ENCODE measurements around the gene CATSPER3.

Gene CATSPER3

GRCh38 chr5:135055396-135055795, 87.7 kb downstream of the CATSPER3 start:
- FAIRE-seq (no peak), DNase-seq (ENCODE audit: insufficient read length, low spot score) (no peak)
- TF ChIP-seq, protein P1, sequence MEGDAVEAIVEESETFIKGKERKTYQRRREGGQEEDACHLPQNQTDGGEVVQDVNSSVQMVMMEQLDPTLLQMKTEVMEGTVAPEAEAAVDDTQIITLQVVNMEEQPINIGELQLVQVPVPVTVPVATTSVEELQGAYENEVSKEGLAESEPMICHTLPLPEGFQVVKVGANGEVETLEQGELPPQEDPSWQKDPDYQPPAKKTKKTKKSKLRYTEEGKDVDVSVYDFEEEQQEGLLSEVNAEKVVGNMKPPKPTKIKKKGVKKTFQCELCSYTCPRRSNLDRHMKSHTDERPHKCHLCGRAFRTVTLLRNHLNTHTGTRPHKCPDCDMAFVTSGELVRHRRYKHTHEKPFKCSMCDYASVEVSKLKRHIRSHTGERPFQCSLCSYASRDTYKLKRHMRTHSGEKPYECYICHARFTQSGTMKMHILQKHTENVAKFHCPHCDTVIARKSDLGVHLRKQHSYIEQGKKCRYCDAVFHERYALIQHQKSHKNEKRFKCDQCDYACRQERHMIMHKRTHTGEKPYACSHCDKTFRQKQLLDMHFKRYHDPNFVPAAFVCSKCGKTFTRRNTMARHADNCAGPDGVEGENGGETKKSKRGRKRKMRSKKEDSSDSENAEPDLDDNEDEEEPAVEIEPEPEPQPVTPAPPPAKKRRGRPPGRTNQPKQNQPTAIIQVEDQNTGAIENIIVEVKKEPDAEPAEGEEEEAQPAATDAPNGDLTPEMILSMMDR (IDR thresholded peaks at IDR 0.05; ENCODE audit: insufficient read depth, missing control alignments): no peak

GRCh38 chr5:135056316-135057030, 88.8 kb downstream of the CATSPER3 start:
- DNase-seq (ENCODE audit: insufficient read length, low spot score) (no peak), FAIRE-seq (no peak)
- TF ChIP-seq, protein P1 (IDR thresholded peaks at IDR 0.05; ENCODE audit: insufficient read depth, missing control alignments): no peak

DNA sequence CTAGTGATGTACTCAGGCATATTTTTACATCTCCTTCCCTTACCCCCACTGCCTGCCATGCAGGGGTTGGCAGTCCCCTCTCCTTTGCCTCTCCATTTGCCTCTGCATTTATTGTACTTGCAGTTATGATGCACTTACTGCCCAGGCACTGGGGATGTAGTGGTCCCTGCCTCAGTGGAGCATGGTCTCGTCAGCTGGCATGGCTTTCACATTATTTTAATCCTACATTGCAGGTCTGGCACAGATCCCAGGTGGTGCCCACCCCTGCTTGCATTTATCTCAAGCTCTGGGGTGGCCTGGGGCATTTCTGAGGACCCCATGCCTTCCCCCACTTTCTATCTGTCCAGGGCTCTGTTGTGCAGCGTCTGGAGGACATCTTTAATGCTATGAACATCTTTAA, 89.5 kb downstream of the CATSPER3 start:
- FAIRE-seq: no peak
- TF ChIP-seq, protein P1 (IDR thresholded peaks at IDR 0.05; ENCODE audit: insufficient read depth, missing control alignments): no peak
- DNase-seq (ENCODE audit: insufficient read length, low spot score): no peak

- TF ChIP-seq, protein P1 (IDR thresholded peaks at IDR 0.05; ENCODE audit: insufficient read depth, missing control alignments): no peak
- FAIRE-seq (no peak), DNase-seq (ENCODE audit: insufficient read length, low spot score) (no peak)
Measured at GRCh38 chr5:135058331-135058732, 90.6 kb downstream of the CATSPER3 start.

GRCh38 chr5:135059000-135059923, 91.6 kb downstream of the CATSPER3 start:
- FAIRE-seq: no peak

DNA sequence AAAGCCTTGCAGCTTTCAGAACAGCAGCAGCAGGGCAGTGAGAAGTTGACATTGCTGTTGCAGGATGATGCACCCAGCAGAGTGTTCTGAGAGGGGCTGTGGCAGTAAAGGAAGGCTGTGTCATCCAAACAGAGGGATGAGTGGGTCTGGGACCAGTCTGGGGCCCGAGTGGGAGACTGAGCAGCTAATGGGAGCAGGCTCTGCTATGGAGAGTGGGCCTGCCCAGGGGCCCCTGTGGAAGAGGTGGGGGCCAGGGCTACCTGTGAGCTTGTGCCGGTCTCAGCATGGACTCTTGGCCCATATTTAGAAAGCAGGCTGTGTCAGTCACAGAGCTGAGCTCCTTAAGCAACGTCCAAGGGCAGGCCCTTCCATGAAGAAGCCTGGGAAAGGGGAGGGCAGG, 92.3 kb downstream of the CATSPER3 start:
- no peak for FAIRE-seq
- TF ChIP-seq, protein P1 (IDR thresholded peaks at IDR 0.05; ENCODE audit: insufficient read depth, missing control alignments): no peak
- DNase-seq (ENCODE audit: insufficient read length, low spot score): no peak

More at GRCh38 chr5:135059000-135059923, 91.6 kb downstream of the CATSPER3 start:
- TF ChIP-seq, protein P1 (IDR thresholded peaks at IDR 0.05; ENCODE audit: insufficient read depth, missing control alignments): peak; percentile 20
- no peak for DNase-seq (ENCODE audit: insufficient read length, low spot score)
